Measurements from ENCODE around the gene ARHGEF17. TPM values are rescaled to one million over a fixed set of nuclear protein-coding genes. Genes with fewer than 3 reads are reported as not detected.
A peak's percentile ranks its signal among the peaks of the same experiment; 100 is the strongest.

The ARHGEF17 gene
- total RNA-seq, 4 donors from 2014 or later = 3.2 to 33.8 (median 17.4) TPM

DNA sequence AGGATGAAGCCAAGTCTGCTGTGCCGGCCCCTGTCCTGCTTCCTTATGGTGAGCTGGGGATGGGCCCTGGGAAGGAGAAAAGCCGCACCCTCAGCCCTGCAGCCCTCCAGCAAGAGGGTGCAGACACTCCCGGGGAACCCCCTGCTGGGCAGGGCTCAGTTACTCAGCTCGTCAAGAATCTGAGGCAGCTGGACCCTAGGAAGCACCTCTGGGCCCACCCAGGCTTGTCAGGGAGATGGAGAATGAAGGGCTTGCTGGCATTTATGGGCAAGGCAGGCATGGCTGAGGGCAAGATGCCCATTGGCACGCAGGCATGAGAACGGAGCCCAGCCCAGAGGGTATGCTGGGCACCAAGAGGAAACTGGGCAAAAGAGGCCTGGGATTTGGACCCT, 81.1 kb downstream of the ARHGEF17 start:
- H3K27me3 ChIP-seq = no peaks in the 10 kb centered on the region
- TF ChIP-seq POLR2A (IDR thresholded peaks at IDR 0.05) (no peak), CTCF (IDR thresholded peaks at IDR 0.05) (no peak)
- H3K9me3 ChIP-seq = no peaks in the 10 kb centered on the region
- no peaks in the 10 kb centered on the region for H3K36me3 ChIP-seq
- no peak for DNase-seq
- H3K4me1 ChIP-seq = peaks cover 0 to 44% (median 28%) of the 10 kb centered on the region in 4 donors
- H3K27ac ChIP-seq = peak overlapping the region in 1 of 4 donors; percentile 99
- H3K4me3 ChIP-seq = no peak overlapping the region

- Histone ChIP-seq H3K4me3 (no peak overlapping the region), H3K4me1 (peaks cover 0 to 36% (median 21%) of the 10 kb centered on the region in 4 donors), H3K9me3 (no peaks in the 10 kb centered on the region), H3K27ac (peak overlapping the region in 1 of 4 donors; percentile 99), H3K27me3 (no peaks in the 10 kb centered on the region), H3K36me3 (no peaks in the 10 kb centered on the region)
- DNase-seq = no peak
- TF ChIP-seq POLR2A (IDR thresholded peaks at IDR 0.05) (no peak), CTCF (IDR thresholded peaks at IDR 0.05) (no peak)
These were observed 81.8 kb downstream of the ARHGEF17 start for GRCh38 chr11:73389916-73390315.

- TF ChIP-seq POLR2A (IDR thresholded peaks at IDR 0.05) = no peak
- no peak for TF ChIP-seq CTCF (IDR thresholded peaks at IDR 0.05)
- no peak overlapping the region for H3K27ac ChIP-seq
- no peaks in the 10 kb centered on the region for H3K27me3 ChIP-seq
- H3K4me3 ChIP-seq = no peak overlapping the region
- H3K9me3 ChIP-seq = no peaks in the 10 kb centered on the region
- H3K36me3 ChIP-seq = no peaks in the 10 kb centered on the region
- peaks cover 0 to 31% (median 14%) of the 10 kb centered on the region in 4 donors for H3K4me1 ChIP-seq
- DNase-seq = no peak
These were observed 82.8 kb downstream of the ARHGEF17 start for GRCh38 chr11:73390601-73391565.

DNA sequence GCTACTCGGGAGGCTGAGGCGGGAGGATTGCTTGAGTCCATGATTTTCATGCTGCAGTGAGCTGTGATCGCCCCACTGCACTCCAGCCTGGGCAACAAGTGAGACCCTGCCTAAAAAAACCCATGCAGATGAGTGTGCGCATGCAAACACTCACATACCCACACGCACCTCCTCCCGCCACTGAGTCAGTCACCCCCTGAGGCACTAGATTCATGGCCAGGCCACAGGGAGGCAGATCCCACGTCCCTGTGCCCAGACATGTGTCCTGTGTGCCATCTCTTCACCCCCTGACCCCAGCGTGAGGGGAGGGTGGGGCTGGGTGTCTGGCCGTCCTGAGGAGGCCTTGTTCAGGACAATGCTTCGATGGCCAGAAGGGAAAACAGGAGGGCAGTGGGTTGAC, 83.6 kb downstream of the ARHGEF17 start:
- H3K27me3 ChIP-seq = no peaks in the 10 kb centered on the region
- peaks cover 0 to 26% (median 10%) of the 10 kb centered on the region in 4 donors for H3K4me1 ChIP-seq
- H3K27ac ChIP-seq = no peak overlapping the region
- no peak overlapping the region for H3K4me3 ChIP-seq
- H3K9me3 ChIP-seq = no peaks in the 10 kb centered on the region
- H3K36me3 ChIP-seq = no peaks in the 10 kb centered on the region
- TF ChIP-seq CTCF (IDR thresholded peaks at IDR 0.05) (no peak), POLR2A (IDR thresholded peaks at IDR 0.05) (no peak)
- DNase-seq = no peak

DNA sequence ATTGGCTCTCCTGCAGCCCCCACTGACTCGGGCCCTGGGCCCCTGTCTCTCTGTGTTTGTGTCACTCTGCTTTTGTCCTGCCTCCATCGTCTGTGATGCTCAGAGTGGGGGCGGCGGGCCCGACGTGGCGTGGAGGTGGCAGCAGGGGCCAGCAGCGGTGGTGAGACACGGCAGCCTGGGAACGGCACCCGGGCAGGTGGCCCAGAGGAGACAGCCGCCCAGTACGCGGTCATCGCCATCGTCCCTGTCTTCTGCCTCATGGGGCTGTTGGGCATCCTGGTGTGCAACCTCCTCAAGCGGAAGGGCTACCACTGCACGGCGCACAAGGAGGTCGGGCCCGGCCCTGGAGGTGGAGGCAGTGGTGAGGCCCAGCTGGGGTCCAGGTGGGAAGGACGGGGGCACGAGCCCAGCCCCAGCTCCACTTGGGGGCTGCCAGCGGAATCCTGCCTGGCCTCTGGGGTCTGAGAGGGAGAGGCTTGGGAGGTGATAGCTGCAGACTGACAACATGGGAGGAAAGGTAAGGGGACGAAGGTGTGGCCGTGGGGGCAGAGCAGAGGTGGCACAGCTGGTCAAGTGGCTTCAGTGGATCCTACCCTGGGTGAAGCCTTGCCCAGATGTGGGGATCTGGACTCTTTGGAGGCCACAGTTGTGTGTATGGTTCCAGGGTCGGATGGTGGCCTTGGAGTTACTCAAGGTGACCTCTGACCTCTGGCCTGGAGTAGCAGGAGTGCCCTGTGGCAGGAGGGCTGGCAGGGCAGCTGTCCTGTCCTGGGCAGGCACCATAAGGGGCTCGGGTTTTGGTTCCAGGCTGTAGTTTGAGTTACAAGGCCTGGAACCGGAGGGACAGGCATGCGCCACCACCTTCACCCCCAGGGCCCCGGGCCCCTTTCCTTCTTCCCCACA, 84.3 kb downstream of the ARHGEF17 start:
- no peak for TF ChIP-seq CTCF (IDR thresholded peaks at IDR 0.05)
- no peak for TF ChIP-seq POLR2A (IDR thresholded peaks at IDR 0.05)
- no peak overlapping the region for H3K4me3 ChIP-seq
- peak in 1 of 3 donors; percentile 30 for DNase-seq
- no peak overlapping the region for H3K27ac ChIP-seq
- H3K36me3 ChIP-seq = no peaks in the 10 kb centered on the region
- no peaks in the 10 kb centered on the region for H3K9me3 ChIP-seq
- H3K4me1 ChIP-seq = peaks cover 0 to 21% (median 7%) of the 10 kb centered on the region in 4 donors
- H3K27me3 ChIP-seq = no peaks in the 10 kb centered on the region

All from Peyer's patch (tissue), 4 donors.